Measurements from ENCODE around the gene DAB2.
"Not testable (repeated sequence)": the region's sequence is repeated elsewhere in the genome, so short reads cannot be mapped to it uniquely, and the experiment has no call there.

DAB2 gene

GRCh38 chr5:39373791-39374190 is 51.0 kb downstream of the DAB2 start:
- no peak for DNase-seq

- DNase-seq, result no peak
Observed at GRCh38 chr5:39371367-39371635, 53.5 kb downstream of the DAB2 start.

GRCh38 chr5:39370555-39371366 is 54.0 kb downstream of the DAB2 start:
- no peak for DNase-seq

GRCh38 chr5:39369123-39369815 is 55.5 kb downstream of the DAB2 start:
- DNase-seq, result no peak

GRCh38 chr5:39368116-39368515 is 56.7 kb downstream of the DAB2 start:
- DNase-seq, result no peak

- DNase-seq, result no peak
Observed at GRCh38 chr5:39367711-39368110, 57.1 kb downstream of the DAB2 start.

GRCh38 chr5:39364367-39364766 is 60.4 kb downstream of the DAB2 start, which contains the start of gene C9:
Gene C9 (minus strand): TSS chr5:39364495. CDS start chr5:39364464, 31 bp downstream.
- no peak for DNase-seq

- DNase-seq, result no peak
Observed at GRCh38 chr5:39363217-39363616, 61.6 kb downstream of the DAB2 start.

GRCh38 chr5:39362646-39363045 is 62.1 kb downstream of the DAB2 start:
- DNase-seq, result no peak

GRCh38 chr5:39361306-39361705 is 63.5 kb downstream of the DAB2 start:
- no peak for DNase-seq

- no peak for DNase-seq
Observed at GRCh38 chr5:39360471-39361111, 64.2 kb downstream of the DAB2 start.

GRCh38 chr5:39356263-39356662 is 68.5 kb downstream of the DAB2 start:
- DNase-seq, result no peak

- DNase-seq, result no peak
Observed at GRCh38 chr5:39355324-39355723, 69.5 kb downstream of the DAB2 start.

GRCh38 chr5:39353717-39354399 is 70.9 kb downstream of the DAB2 start:
- DNase-seq, result no peak

GRCh38 chr5:39352951-39353350 is 71.8 kb downstream of the DAB2 start:
- no peak for DNase-seq

GRCh38 chr5:39352170-39352569 is 72.6 kb downstream of the DAB2 start:
- no peak for DNase-seq

- no peak for DNase-seq
Observed at GRCh38 chr5:39349484-39349883, 75.3 kb downstream of the DAB2 start.

GRCh38 chr5:39342460-39342859 is 82.3 kb downstream of the DAB2 start:
- DNase-seq, result no peak

GRCh38 chr5:39341896-39342295 is 82.9 kb downstream of the DAB2 start:
- DNase-seq, result no peak

- DNase-seq, result no peak
Observed at GRCh38 chr5:39340506-39340905, 84.3 kb downstream of the DAB2 start.

- DNase-seq, result no peak
Observed at GRCh38 chr5:39337252-39337915, 87.4 kb downstream of the DAB2 start.

- not testable (repeated sequence) for DNase-seq
Observed at GRCh38 chr5:39334296-39334695, 90.5 kb downstream of the DAB2 start.

- no peak for DNase-seq
Observed at GRCh38 chr5:39333104-39333503, 91.7 kb downstream of the DAB2 start.

All from NCI-H524 treated with DMSO at 0.1 percent for 48 hours (cell line).